B cell (primary cell): ENCODE measurements around the gene MIF. TPM values are rescaled to one million over a fixed set of nuclear protein-coding genes. Genes with fewer than 3 reads are reported as not detected.
A peak's percentile ranks its signal among the peaks of the same experiment; 100 is the strongest.
"Not testable (repeated sequence)": the region's sequence is repeated elsewhere in the genome, so short reads cannot be mapped to it uniquely, and the experiment has no call there.

Experiments used
- ATAC-seq: fragments of 200-7000 bp; cut with Tn5 transposase; one replicate; pipeline ENCODE4 v1.10.0; 2021; ENCODE audit warnings: low read depth, mild to moderate bottlenecking, moderate number of reproducible peaks, moderate library complexity
- CTCF ChIA-PET: fragments of 350-600 bp; sonication (Branson Sonifier 250); formaldehyde crosslinking; loops from one replicate; lab custom pipeline; 2021; ENCODE audit warnings: antibody characterized with exemption, inconsistent platforms; lab: Charles Lee
- POLR2A ChIA-PET: fragments of 350-600 bp; sonication (Branson Sonifier 250); formaldehyde crosslinking; loops from one replicate; lab custom pipeline; 2021; ENCODE audit warnings: antibody characterized with exemption; lab: Charles Lee
- DNase-seq: peaks from one replicate; pipeline ENCODE4 v3.0.0; 2013
- H2AFZ ChIP-seq: 2 replicates; pipeline ENCODE4 v1.6.1; 2012; ENCODE audit warnings: mild to moderate bottlenecking, low read depth, low read length; ENCODE audit not compliant: insufficient read depth, poor library complexity, severe bottlenecking
- H3K27ac ChIP-seq, 2 donors: 1 replicate in 1 of 2; 2 replicates in 1 of 2; pipeline ENCODE4 v1.5.1; 2012 to 2013; ENCODE audit warnings: low read length in 2 of 2, mild to moderate bottlenecking in 2 of 2, moderate library complexity in 1 of 2
- H3K27me3 ChIP-seq, 4 experiments: fragments of 200-600 bp in 1 of 4; sonication (generic) in 1 of 4; replicated peaks in 1 of 4; 1 replicate in 2 of 4; 2 replicates in 2 of 4; pipeline versions ENCODE4 v1.6.1 to v1.7.0; 2013 to 2016; ENCODE audit warnings: low read length in 3 of 4, mild to moderate bottlenecking in 2 of 4, mixed read lengths in 1 of 4, moderate library complexity in 1 of 4; ENCODE audit not compliant: insufficient read depth in 4 of 4, control insufficient read depth in 3 of 4; ENCODE audit errors: control extremely low read depth in 1 of 4
- H3K36me3 ChIP-seq, 2 experiments: replicated peaks in 1 of 2; 1 replicate in 1 of 2; 2 replicates in 1 of 2; pipeline versions ENCODE4 v1.6.1 to v1.7.1; 2013; ENCODE audit warnings: low read length in 1 of 2; ENCODE audit not compliant: insufficient read depth in 2 of 2, control insufficient read depth in 1 of 2; ENCODE audit errors: control extremely low read depth in 1 of 2, extremely low read depth in 1 of 2
- H3K4me1 ChIP-seq, 2 donors: fragments of 200-600 bp in 1 of 2; sonication (generic) in 1 of 2; 1 replicate in 1 of 2; 2 replicates in 1 of 2; pipeline versions ENCODE4 v1.5.1 to v1.6.1; 2013 to 2017; ENCODE audit warnings: low read length in 2 of 2; ENCODE audit not compliant: control insufficient read depth in 2 of 2, insufficient read depth in 2 of 2
- H3K4me2 ChIP-seq: replicated peaks from 2 replicates; pipeline ENCODE3; 2012; ENCODE audit warnings: mild to moderate bottlenecking, low read depth, low read length; ENCODE audit not compliant: poor library complexity, severe bottlenecking
- H3K4me3 ChIP-seq, 5 experiments: fragments of 200-600 bp in 1 of 5; sonication (generic) in 1 of 5; 1 replicate in 3 of 5; 2 replicates in 2 of 5; pipeline versions ENCODE4 v1.5.1 to v1.7.0; 2011 to 2016; ENCODE audit warnings: low read length in 4 of 5, mild to moderate bottlenecking in 4 of 5, low read depth in 2 of 5, control low read depth in 1 of 5, moderate library complexity in 1 of 5; ENCODE audit not compliant: insufficient read depth in 1 of 5; ENCODE audit errors: control extremely low read depth in 1 of 5, extremely low read depth in 1 of 5
- H3K79me2 ChIP-seq: fragments of 200-600 bp; sonication (generic); one replicate; pipeline ENCODE4 v1.6.0; 2016; ENCODE audit warnings: low read length; ENCODE audit not compliant: control insufficient read depth, insufficient read depth
- H3K9ac ChIP-seq: fragments of 200-600 bp; sonication (generic); 2 replicates; pipeline ENCODE4 v1.6.1; 2017; ENCODE audit warnings: mild to moderate bottlenecking, low read length, moderate library complexity
- H3K9me3 ChIP-seq, 3 donors: one replicate each; pipeline versions ENCODE4 v1.6.1 to v1.7.1; 2013; ENCODE audit warnings: low read length in 2 of 3; ENCODE audit not compliant: control insufficient read depth in 2 of 3, insufficient read depth in 1 of 3; ENCODE audit errors: control extremely low read depth in 1 of 3
- H4K20me1 ChIP-seq: 2 replicates; pipeline ENCODE4 v1.6.0; 2012; ENCODE audit warnings: mild to moderate bottlenecking, low read length; ENCODE audit not compliant: insufficient read depth, control insufficient read depth, poor library complexity, severe bottlenecking
- H3K27ac Mint-ChIP-seq: one replicate; pipeline ENCODE4 v1.8.0; 2021; ENCODE audit warnings: mixed read lengths
- H3K27me3 Mint-ChIP-seq: one replicate; pipeline ENCODE4 v1.8.0; 2021; ENCODE audit warnings: mixed read lengths
- H3K4me1 Mint-ChIP-seq: one replicate; pipeline ENCODE4 v1.8.0; 2021; ENCODE audit warnings: mixed read lengths
- H3K4me3 Mint-ChIP-seq: one replicate; pipeline ENCODE4 v1.8.0; 2021; ENCODE audit warnings: mixed read lengths
- H3K9me3 Mint-ChIP-seq: one replicate; pipeline ENCODE4 v1.8.0; 2022; ENCODE audit warnings: mixed read lengths; ENCODE audit not compliant: insufficient read depth
- EZH2 ChIP-seq: IDR thresholded peaks from 2 replicates; pipeline ENCODE4 v1.6.1; 2012; ENCODE audit warnings: borderline replicate concordance, low read depth, mild to moderate bottlenecking, moderate library complexity, low read length; ENCODE audit not compliant: insufficient read depth, poor library complexity, severe bottlenecking
- WGBS: methylation state at CpG from one replicate; pipeline ENCODE4 v1.1.5; 2013; ENCODE audit warnings: missing lambda C conversion rate; ENCODE audit not compliant: insufficient coverage; 5-methylcytosine and 5-hydroxymethylcytosine counted together
- intact Hi-C: fragments of 100-400 bp; cut with micrococcal nuclease; formaldehyde crosslinking; loops from one replicate; pipeline ENCODE4 v1.10.0; 2022
- polyA plus RNA-seq: library from polyadenylated mRNA; depleted of rRNA; stranded (reverse); fragments of >200 nt; gene quantifications from 2 replicates; pipeline ENCODE4 v1.2.3, GENCODE V29; 2012
- total RNA-seq, 2 donors: library from RNA; stranded (reverse); fragments of 120-200 nt in 1 of 2; gene quantifications; 1 replicate in 1 of 2; 2 replicates in 1 of 2; pipeline versions ENCODE4 v1.2.3 to v1.2.4, GENCODE V29; 2013 to 2022
- TF ChIP-seq, protein P1 (sequence below): fragments of 200-600 bp; IDR thresholded peaks from one replicate; pipeline ENCODE4 v1.8.0; 2022; ENCODE audit warnings: antibody characterized with exemption, mild to moderate bottlenecking

MIF gene
- total and polyA plus RNA-seq, 2 donors (not counting 1 experiment from before 2014, with no cell fraction given): 143 to 272 TPM

DNA sequence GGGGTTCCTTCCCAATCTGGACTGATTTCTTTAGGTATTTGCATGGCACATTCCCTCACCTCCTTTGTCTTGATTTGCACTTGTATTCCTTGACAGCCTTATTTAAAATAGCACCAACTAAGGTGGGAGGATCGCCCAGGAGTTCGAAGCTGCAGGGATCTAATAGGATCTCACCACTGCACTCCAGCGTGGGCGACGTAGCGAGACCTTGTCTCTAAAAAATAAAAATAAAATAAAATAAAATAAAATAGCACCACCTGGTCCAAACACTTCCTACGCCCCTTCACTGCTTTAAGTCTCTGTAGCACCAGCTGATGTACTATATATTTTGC, 35.7 kb upstream of the MIF start:
- peaks cover 0 to 7% of the 10 kb centered on the region in 2 experiments for H3K36me3 ChIP-seq
- H3K4me3 ChIP-seq: peak overlapping the region; percentile 32 to 94 (median 86)
- H2AFZ ChIP-seq: peak overlapping the region; percentile 99
- Mint-ChIP-seq H3K9me3 (no peaks in the 10 kb centered on the region), H3K27me3 (no peaks in the 10 kb centered on the region), H3K27ac (peak overlapping the region; percentile 99), H3K4me3 (peak overlapping the region; percentile 95), H3K4me1 (peaks cover 26% of the 10 kb centered on the region)
- H3K9ac ChIP-seq: peak overlapping the region; percentile 93
- H4K20me1 ChIP-seq: no peaks in the 10 kb centered on the region
- peaks cover 30% of the 10 kb centered on the region for H3K79me2 ChIP-seq
- ATAC-seq (no peak), DNase-seq (no peak)
- H3K27ac ChIP-seq: peak overlapping the region; percentile 72 to 78
- POLR2A ChIA-PET: interaction anchor here (0.7 to 2.3 kb wide), 6 partner anchors 9 to 145 kb away, joined by 3 to 50 read pairs (median 6); partner anchors contain the start of genes MIF and MMP11
- peak overlapping the region; percentile 95 for H3K4me2 ChIP-seq
- H3K27me3 ChIP-seq: no peaks in the 10 kb centered on the region
- H3K9me3 ChIP-seq: no peaks in the 10 kb centered on the region
- CTCF ChIA-PET: interaction anchor here (0.6 to 3.7 kb wide), 7 partner anchors 10 to 122 kb away, joined by 3 to 39 read pairs (median 7); partner anchors contain the start of gene MIF
- intact Hi-C loops: loop anchor here (5.0 kb wide), 3 partner anchors 34 to 141 kb away; partner anchors contain the start of gene MIF
- WGBS: no CpG with 5 or more reads among the region's 7 CpGs
- TF ChIP-seq, protein P1, sequence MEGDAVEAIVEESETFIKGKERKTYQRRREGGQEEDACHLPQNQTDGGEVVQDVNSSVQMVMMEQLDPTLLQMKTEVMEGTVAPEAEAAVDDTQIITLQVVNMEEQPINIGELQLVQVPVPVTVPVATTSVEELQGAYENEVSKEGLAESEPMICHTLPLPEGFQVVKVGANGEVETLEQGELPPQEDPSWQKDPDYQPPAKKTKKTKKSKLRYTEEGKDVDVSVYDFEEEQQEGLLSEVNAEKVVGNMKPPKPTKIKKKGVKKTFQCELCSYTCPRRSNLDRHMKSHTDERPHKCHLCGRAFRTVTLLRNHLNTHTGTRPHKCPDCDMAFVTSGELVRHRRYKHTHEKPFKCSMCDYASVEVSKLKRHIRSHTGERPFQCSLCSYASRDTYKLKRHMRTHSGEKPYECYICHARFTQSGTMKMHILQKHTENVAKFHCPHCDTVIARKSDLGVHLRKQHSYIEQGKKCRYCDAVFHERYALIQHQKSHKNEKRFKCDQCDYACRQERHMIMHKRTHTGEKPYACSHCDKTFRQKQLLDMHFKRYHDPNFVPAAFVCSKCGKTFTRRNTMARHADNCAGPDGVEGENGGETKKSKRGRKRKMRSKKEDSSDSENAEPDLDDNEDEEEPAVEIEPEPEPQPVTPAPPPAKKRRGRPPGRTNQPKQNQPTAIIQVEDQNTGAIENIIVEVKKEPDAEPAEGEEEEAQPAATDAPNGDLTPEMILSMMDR: no peak
- TF ChIP-seq EZH2: no peak
- H3K4me1 ChIP-seq: peaks cover 15 to 25% of the 10 kb centered on the region in 2 donors

- Mint-ChIP-seq H3K27me3 (no peaks in the 10 kb centered on the region), H3K4me1 (peaks cover 26% of the 10 kb centered on the region), H3K27ac (peak overlapping the region; percentile 99), H3K9me3 (no peaks in the 10 kb centered on the region), H3K4me3 (peak overlapping the region; percentile 95)
- 81% methylated on average over 4 of the region's 4 CpGs for WGBS
- Histone ChIP-seq H3K36me3 (peaks cover 0 to 7% of the 10 kb centered on the region in 2 experiments), H2AFZ (no peak overlapping the region), H4K20me1 (no peaks in the 10 kb centered on the region), H3K4me3 (no peak overlapping the region), H3K9ac (no peak overlapping the region), H3K4me2 (peak overlapping the region; percentile 95), H3K9me3 (no peaks in the 10 kb centered on the region), H3K4me1 (peaks cover 15 to 25% of the 10 kb centered on the region in 2 donors), H3K79me2 (peaks cover 37% of the 10 kb centered on the region), H3K27me3 (no peaks in the 10 kb centered on the region), H3K27ac (no peak overlapping the region)
- TF ChIP-seq, protein P1: no peak
- TF ChIP-seq EZH2: no peak
- ChIA-PET POLR2A (interaction anchor here (0.5 to 1.8 kb wide), 4 partner anchors 35 to 1678 kb away, joined by 3 to 13 read pairs (median 4); partner anchors contain the start of genes MIF and MMP11), CTCF (interaction anchor here (0.7 to 3.7 kb wide), 4 partner anchors 10 to 123 kb away, joined by 3 to 39 read pairs (median 7); partner anchors contain the start of gene MIF)
- no peak for ATAC-seq
- no peak for DNase-seq
- intact Hi-C loops: loop anchor here (5.0 kb wide), 3 partner anchors 33 to 142 kb away; partner anchors contain the start of gene MIF
Measured at GRCh38 chr22:23859201-23859600, 35.0 kb upstream of the MIF start.

DNA sequence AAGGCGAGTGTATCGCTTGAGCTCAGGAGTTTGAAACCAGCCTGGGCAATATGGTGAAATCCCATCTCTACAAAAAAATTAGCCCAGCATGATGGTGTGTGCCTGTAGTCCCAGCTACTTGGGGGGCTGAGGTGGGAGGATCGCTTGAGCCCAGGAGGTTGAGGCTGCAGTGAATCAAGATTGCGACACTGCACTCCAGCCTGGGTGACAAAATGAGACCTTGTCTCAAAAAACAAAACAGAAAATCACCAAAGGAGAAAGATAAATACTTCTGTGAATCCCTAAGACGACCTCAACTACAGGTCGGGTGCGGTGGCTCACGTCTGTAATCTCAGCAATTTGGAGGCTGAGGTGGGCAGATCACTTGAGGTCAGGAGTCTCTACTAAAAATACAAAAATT, 34.0 kb upstream of the MIF start:
- H4K20me1 ChIP-seq, H3K27me3 Mint-ChIP-seq, H3K9me3 Mint-ChIP-seq, H3K9me3 ChIP-seq, ATAC-seq, H3K4me3 ChIP-seq, H3K27me3 ChIP-seq, H2AFZ ChIP-seq, H3K4me2 ChIP-seq, POLR2A ChIA-PET, H3K27ac Mint-ChIP-seq, H3K36me3 ChIP-seq, DNase-seq, H3K9ac ChIP-seq, H3K27ac ChIP-seq, H3K4me3 Mint-ChIP-seq: not testable (repeated sequence)
- CTCF ChIA-PET: interaction anchor here (0.7 to 1.2 kb wide), 4 partner anchors 9 to 34 kb away, joined by 3 to 6 read pairs (median 3); partner anchors contain the start of gene MIF
- 100% methylated on average over 2 of the region's 8 CpGs for WGBS
- Histone ChIP-seq H3K4me1 (peaks cover 15 to 25% of the 10 kb centered on the region in 2 donors), H3K79me2 (peaks cover 37% of the 10 kb centered on the region)
- peaks cover 26% of the 10 kb centered on the region for H3K4me1 Mint-ChIP-seq
- intact Hi-C loops: loop anchor here (5.0 to 10.0 kb wide), 2 partner anchors 95 to 317 kb away; no protein-coding TSS in a partner anchor
